ENCODE measurements around the gene RAX.
A peak's percentile ranks its signal among the peaks of the same experiment; 100 is the strongest.
"Not testable (repeated sequence)": the region's sequence is repeated elsewhere in the genome, so short reads cannot be mapped to it uniquely, and the experiment has no call there.

Gene RAX

GRCh38 chr18:59272221-59272888, 899 bp downstream of the RAX start:
- DNase-seq (ENCODE audit: low spot score), result no peak

- DNase-seq (ENCODE audit: low spot score), result no peak
These were observed 1.5 kb downstream of the RAX start for GRCh38 chr18:59271606-59272220.

GRCh38 chr18:59270689-59271257, 2.5 kb downstream of the RAX start:
- no peak for DNase-seq (ENCODE audit: low spot score)

GRCh38 chr18:59269563-59270119, 3.6 kb downstream of the RAX start:
- no peak for DNase-seq (ENCODE audit: low spot score)

GRCh38 chr18:59268721-59269562, 4.3 kb downstream of the RAX start:
- DNase-seq (ENCODE audit: low spot score), result no peak

GRCh38 chr18:59268127-59268720, 5.0 kb downstream of the RAX start:
- no peak for DNase-seq (ENCODE audit: low spot score)

GRCh38 chr18:59267503-59268126, 5.6 kb downstream of the RAX start:
- no peak for DNase-seq (ENCODE audit: low spot score)

- DNase-seq (ENCODE audit: low spot score), result no peak
These were observed 6.3 kb downstream of the RAX start for GRCh38 chr18:59266886-59267502.

- no peak for DNase-seq (ENCODE audit: low spot score)
These were observed 6.8 kb downstream of the RAX start for GRCh38 chr18:59266459-59266858.

- DNase-seq (ENCODE audit: low spot score), result no peak
These were observed 7.3 kb downstream of the RAX start for GRCh38 chr18:59265974-59266369.

- DNase-seq (ENCODE audit: low spot score), result no peak
These were observed 7.8 kb downstream of the RAX start for GRCh38 chr18:59265246-59265973.

- no peak for DNase-seq (ENCODE audit: low spot score)
These were observed 8.5 kb downstream of the RAX start for GRCh38 chr18:59264651-59265245.

GRCh38 chr18:59264121-59264571, 9.1 kb downstream of the RAX start:
- no peak for DNase-seq (ENCODE audit: low spot score)

- DNase-seq (ENCODE audit: low spot score), result no peak
These were observed 9.6 kb downstream of the RAX start for GRCh38 chr18:59263661-59264060.

- DNase-seq (ENCODE audit: low spot score), result not testable (repeated sequence)
These were observed 11.0 kb downstream of the RAX start for GRCh38 chr18:59262243-59262642.

GRCh38 chr18:59261842-59262241, 11.4 kb downstream of the RAX start:
- not testable (repeated sequence) for DNase-seq (ENCODE audit: low spot score)

- not testable (repeated sequence) for DNase-seq (ENCODE audit: low spot score)
These were observed 17.8 kb downstream of the RAX start for GRCh38 chr18:59255491-59255890.

- peak; percentile 14 for DNase-seq (ENCODE audit: low spot score)
These were observed 24.0 kb downstream of the RAX start for GRCh38 chr18:59249199-59249774.

GRCh38 chr18:59246796-59247195, 26.5 kb downstream of the RAX start:
- no peak for DNase-seq (ENCODE audit: low spot score)
